ENCODE measurements around the gene OR56A5.

The OR56A5 gene, protein sequence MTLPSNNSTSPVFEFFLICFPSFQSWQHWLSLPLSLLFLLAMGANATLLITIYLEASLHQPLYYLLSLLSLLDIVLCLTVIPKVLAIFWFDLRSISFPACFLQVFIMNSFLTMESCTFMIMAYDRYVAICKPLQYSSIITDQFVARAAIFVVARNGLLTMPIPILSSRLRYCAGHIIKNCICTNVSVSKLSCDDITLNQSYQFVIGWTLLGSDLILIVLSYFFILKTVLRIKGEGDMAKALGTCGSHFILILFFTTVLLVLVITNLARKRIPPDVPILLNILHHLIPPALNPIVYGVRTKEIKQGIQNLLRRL

GRCh38 chr11:5968394-5968793, at the start of gene OR56A5:
TSS of gene OR56A5 (minus strand) at chr11:5968494. CDS start at chr11:5968494, 0 bp downstream.
- no peak for DNase-seq (ENCODE audit: low read depth)
- H3K4me3 ChIP-seq (ENCODE audit: low read depth, low read length) = no peak within 1 kb of the TSS
- no peak for TF ChIP-seq CTCF (IDR thresholded peaks at IDR 0.05; ENCODE audit: control insufficient read depth, extremely low read depth, insufficient read depth)

GRCh38 chr11:6013042-6013441, 44.7 kb upstream of the OR56A5 start:
- TF ChIP-seq CTCF (IDR thresholded peaks at IDR 0.05; ENCODE audit: control insufficient read depth, extremely low read depth, insufficient read depth) = no peak
- no peak for DNase-seq (ENCODE audit: low read depth)
- no peak overlapping the region for H3K4me3 ChIP-seq (ENCODE audit: low read depth, low read length)

DNA sequence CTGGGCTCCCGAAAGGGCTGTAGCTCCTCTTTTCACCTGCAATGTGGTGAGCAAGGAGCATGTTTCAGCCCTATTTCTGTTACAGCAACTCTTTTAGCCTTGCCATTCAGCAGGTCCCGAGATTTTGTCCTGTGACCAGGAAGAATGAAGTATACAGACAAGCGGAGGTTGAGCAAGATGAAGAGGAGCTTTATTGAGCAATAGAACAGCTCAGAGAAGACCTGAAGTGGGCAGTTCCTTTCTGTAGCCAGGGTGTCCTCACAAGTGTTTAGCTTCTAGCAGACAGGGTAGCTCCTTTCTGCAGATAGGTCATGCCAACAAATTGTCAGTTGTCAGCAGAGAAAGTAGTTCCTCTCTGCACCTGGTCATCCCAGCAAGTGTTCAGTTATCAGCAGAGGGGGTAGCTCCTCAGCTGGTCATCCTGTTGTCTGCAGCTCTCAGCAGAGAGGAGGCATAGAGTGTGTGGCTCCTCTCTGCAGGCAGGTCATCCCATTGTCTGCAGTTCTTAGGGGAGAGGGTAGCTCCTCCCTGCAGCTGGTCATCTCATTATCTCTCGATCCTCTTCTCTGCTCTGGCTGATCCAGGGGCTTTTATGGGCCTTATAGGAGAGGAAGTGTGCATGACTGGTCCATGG, 43.9 kb upstream of the OR56A5 start:
- TF ChIP-seq CTCF (IDR thresholded peaks at IDR 0.05; ENCODE audit: control insufficient read depth, extremely low read depth, insufficient read depth) = no peak
- no peak overlapping the region for H3K4me3 ChIP-seq (ENCODE audit: low read depth, low read length)
- no peak for DNase-seq (ENCODE audit: low read depth)

DNA sequence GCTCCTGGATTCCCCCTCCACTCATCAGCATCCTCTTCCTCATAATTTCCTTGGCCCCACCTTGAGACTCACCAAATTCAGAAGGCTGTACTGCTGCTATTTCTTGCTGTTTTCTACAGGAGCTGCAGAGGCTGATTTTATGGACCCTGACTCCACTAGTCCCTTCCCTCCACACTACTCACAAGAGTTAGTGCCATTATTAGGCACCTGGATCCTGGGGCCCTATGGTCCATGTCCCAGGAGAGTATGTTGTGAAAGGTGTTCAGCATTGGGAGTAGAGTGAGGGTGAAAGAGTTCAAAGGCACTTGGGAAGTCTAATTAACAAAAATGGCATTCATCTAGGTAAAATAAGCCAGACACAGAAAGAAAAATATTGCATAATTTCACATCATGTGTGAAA, 38.6 kb upstream of the OR56A5 start, which contains the start of gene OR56A4:
Gene OR56A4 (minus strand): TSS at position 101 of the 400 bp plus-strand sequence. CDS start 3,954 bp downstream, outside the sequence.
- TF ChIP-seq CTCF (IDR thresholded peaks at IDR 0.05; ENCODE audit: control insufficient read depth, extremely low read depth, insufficient read depth) = no peak
- no peak for DNase-seq (ENCODE audit: low read depth)
- no peak within 1 kb of the TSS for H3K4me3 ChIP-seq (ENCODE audit: low read depth, low read length)

DNA sequence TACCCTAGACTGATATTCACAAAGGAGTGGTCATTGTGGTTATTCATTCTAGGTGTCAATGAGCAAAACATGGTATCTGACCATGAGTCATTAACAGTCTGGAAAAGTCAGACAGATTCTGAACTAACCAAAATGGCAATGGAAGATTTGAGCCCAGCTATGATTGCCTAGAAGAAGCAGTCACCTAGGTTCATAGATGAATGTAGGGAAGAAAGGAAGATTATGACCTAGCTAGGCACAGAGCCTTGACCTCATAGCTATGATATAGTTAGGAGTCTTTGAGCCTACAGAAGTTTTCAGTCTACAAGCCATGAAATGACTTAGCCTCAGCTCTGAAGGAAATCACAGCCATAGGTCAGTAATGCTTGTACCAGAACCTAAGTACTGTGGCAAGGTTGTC, 38.1 kb upstream of the OR56A5 start:
- no peak for DNase-seq (ENCODE audit: low read depth)
- no peak overlapping the region for H3K4me3 ChIP-seq (ENCODE audit: low read depth, low read length)
- TF ChIP-seq CTCF (IDR thresholded peaks at IDR 0.05; ENCODE audit: control insufficient read depth, extremely low read depth, insufficient read depth) = no peak

DNA sequence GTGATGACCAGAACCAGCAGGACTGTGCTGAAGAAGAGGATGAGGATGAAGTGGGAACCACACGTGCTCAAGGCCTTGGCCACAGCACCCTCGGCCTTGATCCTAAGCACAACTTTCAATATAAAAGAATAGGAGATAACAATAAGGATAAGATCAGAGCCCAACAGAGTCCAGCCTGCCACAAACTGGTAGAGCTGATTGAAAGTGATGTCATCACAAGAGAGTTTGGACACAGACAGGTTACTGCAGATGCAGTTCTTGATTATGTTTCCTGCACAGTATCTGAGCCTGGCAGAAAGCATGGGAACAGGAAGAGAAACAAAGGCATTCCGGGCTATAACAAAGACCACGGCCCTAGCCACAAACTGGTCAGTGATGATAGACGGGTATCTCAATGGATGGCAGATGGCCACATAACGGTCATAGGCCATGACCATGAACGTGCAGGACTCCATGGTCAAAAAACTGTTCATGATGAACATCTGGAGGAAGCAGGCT, 34.0 kb upstream of the OR56A5 start:
- no peak overlapping the region for H3K4me3 ChIP-seq (ENCODE audit: low read depth, low read length)
- no peak for TF ChIP-seq CTCF (IDR thresholded peaks at IDR 0.05; ENCODE audit: control insufficient read depth, extremely low read depth, insufficient read depth)
- DNase-seq (ENCODE audit: low read depth) = no peak
